Stimulated activated CD8-positive, alpha-beta memory T cell treated with anti-CD3 and anti-CD28 coated beads, Interleukin-7, amount 100 ng/mL, for 48 hours (primary cell): ENCODE data around the gene NRP2.

Experiments
- DNase-seq, 2 donors: peaks; one replicate each; pipeline ENCODE4 v3.0.0-alpha.2; 2020; ENCODE audit warnings: low read depth in 1 of 2; ENCODE audit errors: extremely low read depth in 1 of 2

The NRP2 gene

DNA sequence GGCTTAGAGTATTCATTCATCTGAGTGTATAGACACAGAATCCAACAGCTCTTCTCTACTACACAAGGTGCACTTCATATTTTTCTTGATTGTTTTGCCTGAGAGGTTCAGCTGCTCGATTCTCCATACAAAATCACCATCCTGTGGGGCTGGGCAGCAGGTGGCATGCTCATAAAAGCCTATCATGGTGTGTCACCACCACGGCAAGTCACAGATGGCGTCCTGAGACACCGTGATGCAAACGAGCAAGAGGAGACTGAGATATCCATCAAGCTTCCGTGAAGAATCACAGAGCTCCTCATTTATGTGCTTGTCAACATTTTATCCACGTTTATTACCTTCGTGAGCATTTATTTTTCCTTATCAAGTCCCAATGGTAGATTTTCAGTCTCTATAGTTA lies 22.4 kb upstream of the NRP2 start:
- DNase-seq = no peak

DNA sequence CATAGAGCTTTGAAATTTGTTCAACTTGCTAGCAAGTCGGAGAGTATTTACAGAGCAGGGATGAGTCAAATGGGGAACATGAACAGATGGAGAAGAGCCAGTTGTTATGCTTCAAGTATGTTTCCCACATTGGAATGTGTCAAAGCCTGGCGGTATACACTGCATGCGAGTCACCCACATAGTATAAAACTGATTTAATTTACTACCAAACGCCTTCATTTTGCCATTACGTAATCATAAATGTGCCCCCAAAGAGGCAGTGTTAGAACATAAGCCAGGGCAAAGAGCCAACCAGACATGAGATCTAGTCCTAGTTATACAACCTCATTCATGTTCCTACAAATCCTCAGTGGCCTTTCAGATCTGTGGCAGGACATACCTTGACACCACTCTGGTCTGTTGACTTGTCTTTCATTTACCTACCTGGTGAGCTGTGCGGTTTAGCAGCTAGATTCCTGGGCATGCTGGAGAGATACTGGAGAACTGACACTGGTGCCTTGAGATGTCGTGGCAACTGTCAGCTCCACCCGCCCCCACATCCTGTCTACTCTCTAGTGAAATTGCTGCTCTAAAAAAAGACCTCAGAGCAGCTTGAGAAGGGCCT lies 21.7 kb upstream of the NRP2 start:
- DNase-seq = no peak

DNA sequence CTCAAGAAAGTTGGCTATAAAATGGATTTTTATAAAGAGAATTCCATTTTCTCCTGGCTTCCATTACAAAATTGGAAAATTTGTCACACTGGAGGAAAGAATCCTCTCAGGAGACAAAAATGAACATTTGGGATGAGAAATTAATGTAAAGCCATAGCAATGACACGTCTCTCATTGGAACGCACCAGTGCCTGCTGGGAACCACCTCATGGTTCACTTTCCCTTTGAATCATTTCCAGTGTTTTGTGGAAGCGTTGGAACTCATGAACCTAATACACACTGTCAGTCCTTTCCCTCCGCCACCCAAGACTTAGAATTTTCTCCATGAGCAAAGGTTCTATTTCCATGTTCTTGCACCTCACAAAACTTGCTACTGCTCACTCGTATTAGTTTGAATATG lies 21.0 kb upstream of the NRP2 start:
- no peak for DNase-seq

DNA sequence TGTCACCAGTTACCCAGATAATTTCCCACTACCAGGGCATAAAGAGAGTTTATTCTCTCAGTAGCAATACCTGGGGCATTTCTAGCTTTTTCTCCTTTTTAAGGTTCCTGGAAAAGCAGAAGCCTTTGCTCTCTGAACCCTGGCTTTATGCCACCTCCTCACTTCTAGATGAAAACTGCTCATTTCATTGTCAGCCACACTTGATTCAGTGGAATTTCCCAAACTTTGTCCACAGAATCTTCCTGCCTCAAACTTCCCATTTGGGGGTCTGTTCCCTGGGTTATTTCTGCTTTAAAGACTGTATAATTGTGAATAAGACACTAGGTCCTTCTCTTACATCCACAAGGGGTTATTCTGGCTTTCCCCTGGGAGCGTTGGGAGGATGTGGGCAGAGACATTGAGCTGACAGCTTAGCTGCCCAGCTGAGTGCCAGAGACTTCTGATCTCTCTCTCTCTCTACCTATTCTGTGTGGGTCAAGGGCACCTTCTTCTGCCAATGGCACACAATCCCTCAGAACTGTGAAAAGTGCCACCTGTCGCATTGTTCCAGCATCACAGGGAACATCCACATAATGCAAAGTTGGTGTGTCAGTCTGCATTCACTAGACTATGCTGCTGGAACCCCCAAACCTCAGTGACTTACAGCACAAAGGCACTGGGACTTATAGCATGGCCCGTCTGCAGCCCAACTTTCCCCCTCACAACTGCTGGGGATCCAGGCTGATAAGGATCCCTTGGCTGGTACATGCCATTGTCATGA lies 19.9 kb upstream of the NRP2 start:
- no peak for DNase-seq

DNA sequence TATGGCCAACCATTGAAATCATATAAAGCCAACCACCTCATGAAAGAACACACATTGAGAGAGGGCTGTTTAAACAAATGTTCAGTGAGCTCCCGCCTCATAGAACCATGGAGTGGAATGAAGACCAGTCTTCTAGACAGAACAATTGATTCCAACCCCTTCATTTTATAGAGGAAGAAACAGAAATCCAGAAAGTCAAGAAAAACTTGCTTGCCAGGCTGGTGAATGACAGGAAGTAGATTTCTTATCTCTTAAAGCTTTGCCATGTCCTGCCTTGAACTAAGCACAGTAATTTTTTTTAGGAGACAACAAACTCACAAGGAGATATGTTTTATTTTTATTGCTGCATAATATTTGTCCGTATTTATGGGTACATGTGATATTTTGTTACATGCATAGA lies 16.5 kb upstream of the NRP2 start:
- no peak for DNase-seq

DNA sequence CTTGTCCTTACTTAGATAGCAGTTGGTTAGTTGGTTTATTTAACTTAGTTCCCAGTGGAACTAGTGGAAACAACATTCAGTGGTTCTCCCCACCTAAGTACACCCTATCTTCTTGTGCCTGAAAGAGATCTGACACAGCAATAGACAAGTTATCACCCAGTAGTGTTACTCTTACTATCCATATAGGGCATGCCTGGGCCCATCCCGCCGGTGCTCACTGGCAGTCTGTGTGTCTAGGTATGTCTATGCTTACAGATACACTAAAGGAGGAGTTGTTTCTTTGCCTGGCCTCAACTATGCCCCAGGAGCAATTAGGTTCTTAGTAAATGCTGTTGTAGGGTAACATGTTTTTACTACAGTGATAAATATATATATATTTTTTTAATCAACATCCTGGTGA lies 12.0 kb upstream of the NRP2 start:
- DNase-seq = no peak

DNA sequence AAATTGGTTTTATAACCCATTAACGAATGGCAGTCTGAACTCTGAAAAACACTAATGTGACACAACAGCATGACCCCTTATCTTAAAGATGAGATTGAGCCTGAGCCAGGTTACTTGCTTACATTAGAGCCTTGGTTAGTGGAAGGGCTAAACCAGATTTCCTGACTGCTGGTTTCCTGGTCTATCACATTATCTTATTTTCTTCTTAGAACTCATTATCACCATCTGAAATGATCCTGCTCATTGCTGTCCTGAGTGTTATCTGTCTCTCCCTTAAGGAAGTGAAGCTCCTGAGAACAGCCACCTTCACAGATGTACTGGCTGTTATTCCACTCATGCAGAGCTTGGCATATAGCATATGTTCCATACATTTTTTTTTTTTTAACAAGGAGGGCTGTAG lies 9.0 kb upstream of the NRP2 start:
- no peak for DNase-seq

DNA sequence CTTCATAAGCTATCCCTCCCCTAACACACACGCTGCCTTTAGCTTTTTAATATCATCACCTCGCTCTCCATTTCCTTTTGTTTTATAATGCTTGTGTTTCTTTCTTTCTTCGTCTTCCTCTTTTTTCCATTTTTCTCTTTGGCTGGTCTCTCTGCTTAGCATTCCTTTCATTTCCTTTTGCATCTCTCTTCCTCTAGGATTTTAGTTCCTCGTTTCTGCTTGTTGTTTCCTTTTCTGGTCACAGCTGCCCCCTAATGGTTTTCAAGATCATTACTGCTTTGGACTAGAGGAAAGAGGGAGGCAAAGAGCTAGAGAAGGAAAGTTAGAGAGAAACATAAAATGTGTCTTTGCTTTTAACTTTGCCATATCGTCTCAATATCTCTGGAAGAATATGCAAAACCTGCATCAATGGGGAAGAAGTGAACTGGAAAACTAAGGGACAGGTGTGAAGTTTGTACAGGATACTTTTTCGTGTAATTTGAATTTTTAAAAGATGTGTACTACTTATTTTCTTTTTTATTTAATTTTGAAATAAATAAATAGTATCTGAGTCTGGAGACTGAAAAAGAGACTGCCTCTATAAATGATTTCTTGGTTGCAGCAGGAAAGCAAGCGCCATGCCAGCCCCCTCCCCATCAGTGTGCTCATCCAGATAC lies 6.3 kb upstream of the NRP2 start:
- DNase-seq = no peak

DNA sequence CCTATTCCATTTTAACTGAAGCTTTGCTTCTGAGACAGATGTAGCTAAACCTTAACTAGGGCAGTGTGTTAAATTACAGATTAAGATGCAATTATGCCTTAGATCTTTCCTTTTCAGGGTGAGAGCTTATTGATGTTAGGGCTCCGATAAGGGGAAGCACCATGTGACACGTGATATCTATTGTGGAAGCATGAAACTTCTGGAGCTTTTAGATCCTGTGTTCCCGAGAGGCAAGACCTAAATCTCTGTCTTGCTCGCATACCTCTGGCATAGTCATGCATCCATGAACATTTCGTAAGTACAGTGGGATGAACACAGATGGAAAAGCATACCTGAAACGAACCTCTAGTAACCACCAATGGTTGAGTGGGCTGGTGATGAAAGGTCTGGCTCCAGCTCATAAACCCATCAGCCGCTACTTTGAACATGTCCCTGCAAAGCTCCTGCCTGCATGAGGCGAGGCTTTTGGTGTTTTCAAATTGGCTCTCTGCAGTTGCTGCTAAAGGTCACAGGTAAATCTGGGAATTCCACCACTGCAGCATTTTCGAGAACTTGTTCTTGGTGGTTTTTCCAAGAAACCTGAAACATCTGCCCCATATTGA lies 3.7 kb upstream of the NRP2 start:
- DNase-seq = no peak

DNA sequence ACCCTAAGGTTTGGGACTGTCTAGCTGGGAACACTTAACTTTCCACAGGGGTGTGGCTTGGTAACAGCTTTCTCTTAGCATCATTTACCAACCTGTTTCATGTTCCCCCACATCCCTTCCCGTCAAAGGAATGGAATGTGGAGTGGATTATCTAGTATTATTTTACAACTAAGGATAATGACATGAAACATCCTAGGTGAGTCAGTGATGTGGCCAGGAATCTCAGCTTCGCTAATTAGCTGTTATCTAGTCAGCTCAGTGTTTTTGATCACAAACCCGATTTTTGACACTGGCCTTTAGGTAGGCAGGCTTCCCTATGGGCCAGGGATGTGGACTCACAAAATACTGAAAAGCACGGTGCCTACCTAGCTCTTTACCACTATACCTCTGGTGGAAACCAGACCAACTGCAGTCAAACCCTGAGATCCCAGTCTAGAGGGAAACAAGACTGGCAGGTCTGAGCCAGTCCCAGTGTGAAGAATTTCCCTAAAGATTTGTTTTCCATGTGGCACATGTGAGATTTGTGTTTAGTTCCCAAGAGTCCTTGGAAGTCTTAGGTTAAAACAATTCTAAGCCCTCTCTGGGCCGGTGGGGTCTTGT lies 2.8 kb upstream of the NRP2 start:
- DNase-seq = no peak

DNA sequence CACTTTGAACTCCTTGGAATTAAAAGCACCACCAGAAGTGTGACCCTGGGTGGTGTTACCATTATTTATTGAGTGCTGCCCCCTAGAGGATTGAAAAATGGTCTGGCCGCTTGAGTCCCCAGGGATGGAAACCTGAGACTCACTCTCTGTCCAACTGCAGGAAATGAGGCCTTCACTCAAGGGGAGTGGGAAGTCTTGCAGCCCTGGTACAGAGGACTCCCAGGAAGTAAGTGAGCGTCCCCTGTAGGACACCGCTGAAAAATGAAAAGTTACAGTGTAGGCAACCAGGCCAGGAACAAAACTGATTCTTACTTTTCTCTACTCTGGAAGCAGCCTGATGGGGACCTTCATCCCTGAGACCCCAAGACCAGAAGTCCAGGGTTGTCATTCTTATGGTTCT lies 2.2 kb upstream of the NRP2 start:
- DNase-seq = no peak

DNA sequence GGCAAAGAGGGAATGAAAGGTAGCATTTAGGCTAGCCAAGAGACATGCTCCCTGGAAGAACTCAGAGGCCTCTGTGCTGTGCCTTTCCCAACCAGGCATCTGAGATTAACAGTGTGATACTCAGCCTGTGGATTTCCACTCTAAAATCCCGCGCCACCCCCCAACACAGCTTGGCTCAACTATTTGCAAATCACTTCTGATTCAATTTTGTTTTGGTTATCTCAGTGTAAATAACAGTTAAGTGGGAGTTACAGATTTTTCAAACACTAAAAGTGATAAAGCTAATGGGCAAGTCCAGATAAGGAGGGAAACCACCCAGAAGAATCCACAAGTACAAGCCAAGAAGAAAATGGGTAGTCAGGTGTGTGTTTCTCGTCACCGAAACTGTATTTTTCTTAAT lies 1.4 kb upstream of the NRP2 start:
- DNase-seq = no peak

DNA sequence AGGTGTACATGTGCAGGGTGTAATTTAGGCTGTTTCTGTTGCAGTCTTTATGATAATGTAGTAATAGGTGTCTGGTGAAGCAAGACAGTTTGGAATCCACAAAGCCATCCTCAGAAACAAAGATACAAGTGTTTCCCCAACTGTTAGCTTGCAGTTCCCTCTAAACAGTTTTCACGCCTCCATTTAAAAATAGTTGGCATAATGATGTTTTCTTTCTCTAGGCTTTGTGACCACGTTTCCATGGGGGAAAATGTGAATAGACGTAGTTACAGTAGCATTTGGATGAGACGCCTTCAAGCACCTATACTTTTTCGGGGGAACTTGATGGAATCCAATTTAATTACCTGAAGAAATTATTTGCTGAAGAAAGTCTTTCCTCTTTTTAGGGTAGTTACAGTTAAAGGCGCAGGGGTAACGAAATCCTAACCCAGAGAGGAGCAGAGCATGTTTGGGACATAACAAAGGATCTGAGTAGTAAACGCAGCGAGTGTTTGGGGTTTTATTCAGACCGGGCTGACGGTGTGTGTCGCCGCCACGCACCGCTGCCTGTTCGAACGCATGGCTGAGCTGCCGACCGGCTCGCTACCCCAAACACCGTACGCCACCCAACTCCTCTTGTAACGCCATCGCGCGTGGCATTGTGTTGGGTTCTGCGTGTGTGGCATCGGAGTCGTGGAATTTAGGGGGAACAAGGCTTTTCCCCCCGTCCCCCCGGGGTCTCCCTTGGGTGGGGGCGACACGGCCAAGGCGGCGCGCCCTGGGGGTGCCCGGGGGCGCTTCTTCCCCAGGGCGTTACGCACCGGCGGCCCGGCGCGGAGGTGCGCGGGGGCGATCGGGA lies 681 bp upstream of the NRP2 start:
- DNase-seq = no peak

DNA sequence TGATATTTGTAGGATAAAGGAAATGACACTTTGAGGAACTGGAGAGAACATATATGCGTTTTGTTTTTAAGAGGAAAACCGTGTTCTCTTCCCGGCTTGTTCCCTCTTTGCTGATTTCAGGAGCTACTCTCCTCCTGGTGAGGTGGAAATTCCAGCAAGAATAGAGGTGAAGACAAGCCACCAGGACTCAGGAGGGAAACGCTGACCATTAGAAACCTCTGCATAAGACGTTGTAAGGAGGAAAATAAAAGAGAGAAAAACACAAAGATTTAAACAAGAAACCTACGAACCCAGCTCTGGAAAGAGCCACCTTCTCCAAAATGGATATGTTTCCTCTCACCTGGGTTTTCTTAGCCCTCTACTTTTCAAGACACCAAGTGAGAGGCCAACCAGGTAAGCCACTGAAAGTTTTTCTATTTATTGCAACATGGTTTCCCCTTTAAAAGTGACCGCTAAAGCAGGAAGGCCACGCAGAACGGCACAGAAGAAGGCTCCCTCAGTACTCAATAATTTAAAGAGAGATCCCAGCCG lies 735 bp downstream of the NRP2 start:
- DNase-seq = no peak

DNA sequence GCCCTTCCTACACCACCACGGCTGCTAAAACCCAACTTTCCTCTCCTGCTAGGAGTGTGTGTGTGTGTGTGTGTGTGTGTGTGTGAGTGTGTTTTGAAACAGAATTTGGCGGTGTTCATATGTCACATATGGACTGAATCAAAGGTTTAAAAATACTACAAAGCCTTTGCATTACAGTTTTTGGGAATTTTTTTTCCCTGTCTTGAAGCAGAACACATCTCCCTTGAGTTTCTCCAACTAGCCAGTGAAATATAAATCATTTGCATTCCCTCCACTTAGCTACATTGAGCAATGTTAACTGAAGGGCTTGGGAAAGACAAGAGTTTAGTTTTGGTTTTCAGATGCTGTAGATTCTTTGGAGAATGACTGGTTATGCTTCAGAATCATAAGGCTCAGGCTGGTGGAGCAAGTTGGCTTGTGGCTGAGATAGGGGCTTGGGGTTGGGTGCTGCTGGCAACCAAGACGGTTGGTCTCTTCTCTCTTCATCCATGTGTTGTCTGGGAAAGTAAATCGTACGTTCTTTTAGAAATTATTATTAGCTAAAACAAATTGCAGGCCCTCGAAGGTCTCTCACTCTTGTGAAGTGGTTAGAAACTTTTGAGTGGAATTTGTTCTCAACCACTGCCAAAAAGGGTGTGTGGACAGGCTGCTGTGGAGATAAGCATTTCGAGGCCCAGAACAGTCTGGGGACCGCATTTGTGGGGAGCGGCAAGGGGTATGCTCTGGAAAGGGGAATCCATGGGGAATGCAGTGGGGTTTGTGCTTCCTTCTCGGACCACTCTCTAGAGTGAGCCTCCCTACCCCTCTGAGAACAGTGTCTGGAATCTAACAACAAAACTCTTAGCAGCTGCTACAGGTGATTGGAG lies 1.4 kb downstream of the NRP2 start:
- DNase-seq = no peak

DNA sequence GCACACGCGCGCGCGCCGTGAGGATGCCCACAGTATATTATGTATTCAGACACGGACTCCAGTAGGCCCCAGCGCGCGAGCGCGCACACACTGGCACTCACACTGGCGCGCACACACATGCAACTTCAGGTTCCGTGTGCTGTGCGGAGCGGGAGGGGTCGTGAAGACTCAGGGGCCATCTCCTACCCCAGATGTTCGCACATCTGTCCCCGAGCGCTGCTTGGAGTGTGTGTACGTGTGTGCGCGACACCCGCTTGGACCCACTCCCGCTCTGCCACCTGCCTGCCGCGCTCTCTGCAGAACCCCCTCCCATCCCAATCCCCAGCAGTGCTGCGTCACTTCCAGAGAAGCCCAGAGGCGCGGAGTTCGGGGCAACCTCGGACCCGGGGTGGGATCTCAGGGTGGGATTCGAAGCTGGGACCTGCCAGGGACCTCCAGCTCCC lies 2.6 kb downstream of the NRP2 start:
- DNase-seq = no peak

DNA sequence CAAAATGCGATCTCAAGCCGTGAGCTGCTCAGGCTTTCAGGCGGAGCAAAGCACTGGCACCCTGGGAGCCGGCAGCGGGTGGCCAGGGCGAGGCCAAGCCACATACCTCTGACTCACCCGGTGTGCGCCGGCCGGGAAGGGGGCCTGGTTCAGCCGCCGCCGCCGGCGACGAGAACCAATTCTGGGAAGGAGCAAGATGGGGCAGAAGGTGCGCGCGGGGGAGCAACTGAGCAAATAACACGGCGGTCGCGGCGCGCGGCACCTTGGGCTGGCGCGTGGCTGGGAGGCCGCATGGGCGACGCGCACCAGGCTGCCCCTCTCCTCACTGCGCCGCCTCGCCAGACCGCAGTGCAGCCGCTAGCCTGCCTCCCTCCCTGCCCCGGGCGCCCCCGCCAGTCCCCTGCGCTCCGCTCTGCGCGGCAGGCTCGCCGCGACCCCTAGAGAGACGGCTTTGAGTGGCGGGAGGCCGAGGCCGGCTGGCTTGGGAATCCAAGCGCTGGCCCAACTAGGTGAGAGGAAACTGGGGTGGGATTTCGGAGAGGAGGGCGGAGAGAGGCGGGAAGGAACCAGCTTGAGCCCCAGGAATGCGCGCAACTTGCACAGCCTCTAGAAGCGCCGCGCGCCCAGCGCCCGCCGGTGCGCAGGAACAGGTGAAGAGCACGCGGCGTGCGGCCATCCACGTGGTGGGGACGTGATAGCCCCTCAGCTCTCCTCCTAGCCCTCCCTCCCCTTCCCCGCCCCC lies 3.2 kb downstream of the NRP2 start:
- DNase-seq = no peak

DNA sequence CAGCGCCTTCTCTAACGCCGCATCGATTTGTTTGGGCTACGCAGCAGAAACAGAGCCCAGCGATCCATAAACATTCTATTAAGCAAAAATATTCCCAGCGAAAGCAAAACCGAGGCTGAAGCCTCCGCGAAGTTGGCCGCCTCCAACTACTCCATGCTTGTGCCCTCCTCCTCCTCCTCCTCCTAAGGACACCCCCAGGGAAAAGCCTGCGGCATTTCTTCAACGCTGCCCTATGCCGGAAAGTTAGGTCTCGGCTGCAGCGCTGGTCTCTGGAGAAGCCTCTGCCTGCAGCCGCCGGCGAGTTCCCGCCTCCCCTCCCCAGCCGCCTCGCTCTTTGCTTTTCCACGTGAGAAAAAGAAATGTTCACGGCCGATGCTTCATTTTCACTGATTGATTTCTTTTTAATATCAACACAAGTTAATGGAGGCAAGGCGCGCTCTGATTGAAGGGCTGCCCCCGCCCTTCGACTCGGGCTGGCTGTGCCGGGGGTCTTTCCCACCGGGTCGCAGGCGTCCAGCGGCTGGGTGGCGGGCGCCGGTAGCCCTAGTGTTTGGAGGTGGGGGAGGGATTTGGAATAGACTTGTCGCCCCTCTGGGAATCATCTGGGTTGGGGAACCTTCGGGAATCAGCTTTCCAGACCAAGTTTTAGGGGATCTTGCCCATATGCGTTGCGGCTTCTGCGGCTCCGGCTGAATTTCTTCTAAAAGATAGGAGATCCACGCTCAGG lies 3.9 kb downstream of the NRP2 start:
- no peak for DNase-seq
